OCI-LY3 (cell line): ENCODE measurements around the gene JADE1.

Experiments
- H2AFZ ChIP-seq: fragments of 200-600, 300-600 bp; shearing (Covaris generic); 2 replicates; pipeline ENCODE4 v1.6.0; 2014; ENCODE audit warnings: antibody characterized with exemption, low read depth, low read length
- H3K27ac ChIP-seq: fragments of 200-600, 300-600 bp; sonication (generic); 2 replicates; pipeline ENCODE4 v1.5.1; 2014; ENCODE audit warnings: mild to moderate bottlenecking, low read length, moderate library complexity, mixed read lengths
- H3K27me3 ChIP-seq: fragments of 200-600, 300-600 bp; sonication (generic); 2 replicates; pipeline ENCODE4 v1.6.1; 2014; ENCODE audit warnings: low read depth, low read length, mixed read lengths
- H3K36me3 ChIP-seq: fragments of 200-600, 300-600 bp; sonication (generic); replicated peaks from 2 replicates; pipeline ENCODE3; 2014; ENCODE audit warnings: low read depth, low read length, mixed read lengths
- H3K4me1 ChIP-seq: fragments of 300-600, 200-600 bp; sonication (generic); 2 replicates; pipeline ENCODE4 v1.6.1; 2014; ENCODE audit warnings: low read length, mixed read lengths
- H3K4me2 ChIP-seq: fragments of 200-600, 300-600 bp; sonication (generic); 2 replicates; pipeline ENCODE4 v1.6.1; 2014; ENCODE audit warnings: low read length, mixed read lengths
- H3K4me3 ChIP-seq: fragments of 300-600, 200-600 bp; sonication (generic); 2 replicates; pipeline ENCODE4 v1.5.1; 2014; ENCODE audit warnings: antibody characterized with exemption, mild to moderate bottlenecking, low read length, moderate library complexity
- H3K79me2 ChIP-seq: fragments of 300-600, 200-600 bp; shearing (Covaris generic); 2 replicates; pipeline ENCODE4 v1.6.1; 2014; ENCODE audit warnings: mild to moderate bottlenecking, low read length, mixed read lengths
- H3K9ac ChIP-seq: fragments of 300-600, 200-600 bp; shearing (Covaris generic); 2 replicates; pipeline ENCODE4 v1.6.0; 2014; ENCODE audit warnings: mild to moderate bottlenecking, low read length, moderate library complexity
- H3K9me3 ChIP-seq: fragments of 200-600, 300-600 bp; shearing (Covaris generic); 2 replicates; pipeline ENCODE4 v1.6.1; 2014; ENCODE audit warnings: low read length, mixed read lengths; ENCODE audit not compliant: insufficient read depth
- H4K20me1 ChIP-seq: fragments of 200-600, 300-600 bp; sonication (generic); 2 replicates; pipeline ENCODE4 v1.6.1; 2016; ENCODE audit warnings: low read length, mixed read lengths; ENCODE audit not compliant: insufficient read depth
- CTCF ChIP-seq: fragments of 200-600, 300-600 bp; sonication (generic); IDR thresholded peaks from 2 replicates; pipeline ENCODE4 v1.5.1; 2014; ENCODE audit warnings: antibody characterized with exemption, low read length, low read depth
- EZH2phosphoT487 ChIP-seq: fragments of 200-600 bp; shearing (Covaris generic); IDR thresholded peaks from 2 replicates; pipeline ENCODE4 v1.6.1; 2018; ENCODE audit warnings: antibody characterized with exemption, mixed run types, low read depth

The JADE1 gene

GRCh38 chr4:128809477-128810330 lies at the start of gene JADE1:
Gene JADE1 (plus strand): TSS chr4:128809700. CDS start chr4:128831759, 22,059 bp downstream.
- Histone ChIP-seq H4K20me1 (peaks cover 10% of the 10 kb centered on the region; the same call in 1 of the 2 replicates), H2AFZ (peak within 1 kb of the TSS; percentile 86)

GRCh38 chr4:128766781-128767180 lies 42.7 kb upstream of the JADE1 start:
- no peaks in the 10 kb centered on the region; the same call in 1 of the 2 replicates for H4K20me1 ChIP-seq
- no peak for TF ChIP-seq EZH2phosphoT487
- TF ChIP-seq CTCF: no peak
- no peak overlapping the region for H2AFZ ChIP-seq
- no peak overlapping the region for H3K4me3 ChIP-seq
- H3K4me2 ChIP-seq: no peak overlapping the region
- no peak overlapping the region for H3K9ac ChIP-seq
- H3K9me3 ChIP-seq: no peaks in the 10 kb centered on the region
- H3K79me2 ChIP-seq: no peaks in the 10 kb centered on the region
- no peaks in the 10 kb centered on the region for H3K36me3 ChIP-seq
- H3K27ac ChIP-seq: no peak overlapping the region
- H3K4me1 ChIP-seq: no peaks in the 10 kb centered on the region
- H3K27me3 ChIP-seq: no peaks in the 10 kb centered on the region

More at GRCh38 chr4:128809477-128810330, at the start of gene JADE1:
- Histone ChIP-seq H3K4me2 (peak within 1 kb of the TSS; percentile 68), H3K36me3 (no peaks in the 10 kb centered on the region), H3K4me3 (peak within 1 kb of the TSS; percentile 94), H3K4me1 (peaks cover 8% of the 10 kb centered on the region), H3K9ac (peak within 1 kb of the TSS; percentile 97), H3K27ac (peak within 1 kb of the TSS; percentile 92), H3K9me3 (no peaks in the 10 kb centered on the region), H3K79me2 (peaks cover 43% of the 10 kb centered on the region), H3K27me3 (no peaks in the 10 kb centered on the region)
- TF ChIP-seq CTCF (peak; percentile 73), EZH2phosphoT487 (no peak)

GRCh38 chr4:128768373-128768996 lies 41.0 kb upstream of the JADE1 start:
- Histone ChIP-seq H3K36me3 (no peaks in the 10 kb centered on the region), H2AFZ (no peak overlapping the region), H3K27me3 (no peaks in the 10 kb centered on the region), H3K4me1 (no peaks in the 10 kb centered on the region), H3K9me3 (no peaks in the 10 kb centered on the region), H4K20me1 (no peaks in the 10 kb centered on the region; the same call in 1 of the 2 replicates), H3K4me3 (no peak overlapping the region), H3K79me2 (no peaks in the 10 kb centered on the region), H3K27ac (no peak overlapping the region), H3K4me2 (no peak overlapping the region), H3K9ac (no peak overlapping the region)
- no peak for TF ChIP-seq CTCF
- TF ChIP-seq EZH2phosphoT487: no peak

- Histone ChIP-seq H3K27ac (no peak overlapping the region), H2AFZ (no peak overlapping the region), H4K20me1 (no peaks in the 10 kb centered on the region; the same call in 1 of the 2 replicates), H3K9me3 (no peaks in the 10 kb centered on the region), H3K9ac (no peak overlapping the region), H3K4me1 (no peaks in the 10 kb centered on the region), H3K27me3 (no peaks in the 10 kb centered on the region), H3K79me2 (no peaks in the 10 kb centered on the region), H3K36me3 (no peaks in the 10 kb centered on the region), H3K4me3 (no peak overlapping the region), H3K4me2 (no peak overlapping the region)
- no peak for TF ChIP-seq EZH2phosphoT487
- TF ChIP-seq CTCF: no peak
These were observed 40.5 kb upstream of the JADE1 start for GRCh38 chr4:128769011-128769410.
